Uterus (tissue), 4 donors: Measurements from ENCODE around the gene RANBP17. TPM values are rescaled to one million over a fixed set of nuclear protein-coding genes. Genes with fewer than 3 reads are reported as not detected.

Source experiments
- DNase-seq, 2 donors: peaks; one replicate each; pipeline ENCODE4 v3.0.0-alpha.2; 2019 to 2020
- H3K27ac ChIP-seq, 2 donors: fragments of 200-600 bp; sonication (generic); 1 replicate in 1 of 2; 2 replicates in 1 of 2; pipeline ENCODE4 v1.5.1; 2016 to 2018
- H3K27me3 ChIP-seq, 2 donors: fragments of 200-600 bp; sonication (generic); one replicate each; pipeline ENCODE4 v1.5.1; 2018 to 2019; ENCODE audit warnings: control low read depth in 1 of 2
- H3K36me3 ChIP-seq, 2 donors: fragments of 200-600 bp; sonication (generic); one replicate each; pipeline ENCODE4 v1.5.1; 2019; ENCODE audit warnings: control low read depth in 1 of 2
- H3K4me1 ChIP-seq, 2 donors: fragments of 200-600 bp; sonication (generic); one replicate each; pipeline ENCODE4 v1.5.1; 2018 to 2019; ENCODE audit warnings: control low read depth in 1 of 2
- H3K4me3 ChIP-seq, 2 donors: fragments of 200-600 bp; sonication (generic); 1 replicate in 1 of 2; 2 replicates in 1 of 2; pipeline ENCODE4 v1.5.1; 2018 to 2019; ENCODE audit warnings: mild to moderate bottlenecking in 1 of 2
- H3K9me3 ChIP-seq, 2 donors: fragments of 200-600 bp; sonication (generic); one replicate each; pipeline ENCODE4 v1.5.1; 2019; ENCODE audit warnings: control low read depth in 1 of 2
- CTCF ChIP-seq, 4 experiments: fragments of 200-600 bp in 2 of 4; fragments of 450-650 bp in 2 of 4; sonication (generic) in 2 of 4; IDR thresholded peaks; one replicate each; pipeline ENCODE4 v1.5.1; 2016 to 2019; ENCODE audit warnings: antibody characterized with exemption in 4 of 4, mild to moderate bottlenecking in 2 of 4, moderate library complexity in 1 of 4
- POLR2A ChIP-seq, 2 donors: fragments of 450-650 bp; IDR thresholded peaks; one replicate each; pipeline ENCODE4 v1.6.1; 2016; ENCODE audit warnings: antibody characterized with exemption in 2 of 2, mild to moderate bottlenecking in 1 of 2, moderate library complexity in 1 of 2
- intact Hi-C: fragments of 100-400 bp; cut with DNase I; formaldehyde crosslinking; loops from one replicate; pipeline ENCODE4 v1.15.1; 2023; ENCODE audit warnings: low total_unique reads
- total RNA-seq, 4 donors: library from RNA; depleted of rRNA in 3 of 4; stranded (reverse); fragments of >200 nt in 3 of 4; gene quantifications; one replicate each; pipeline versions ENCODE4 v1.1.0 to v1.2.4, GENCODE V29; 2014 to 2023
- donor health status: DM: yes; HTN: yes; CAD: no.

Gene RANBP17
- total RNA-seq, 4 donors from 2014 or later = 1.8 to 72.8 (median 7.6) TPM

GRCh38 chr5:170854566-170854965 lies 7.3 kb upstream of the RANBP17 start:
- Histone ChIP-seq H3K9me3 (peaks cover 0 to 3% of the 10 kb centered on the region in 2 donors), H3K27ac (no peak overlapping the region), H3K36me3 (no peaks in the 10 kb centered on the region), H3K27me3 (no peaks in the 10 kb centered on the region), H3K4me1 (no peaks in the 10 kb centered on the region), H3K4me3 (no peak overlapping the region)
- TF ChIP-seq CTCF (IDR thresholded peaks at IDR 0.05) (no peak), POLR2A (IDR thresholded peaks at IDR 0.05) (no peak)
- DNase-seq = no peak
- intact Hi-C loops = no loop called here

- H3K27ac ChIP-seq = no peak overlapping the region
- intact Hi-C loops = no loop called here
- TF ChIP-seq CTCF (IDR thresholded peaks at IDR 0.05) = no peak
- TF ChIP-seq POLR2A (IDR thresholded peaks at IDR 0.05) = no peak
- DNase-seq = no peak
- no peaks in the 10 kb centered on the region for H3K36me3 ChIP-seq
- H3K9me3 ChIP-seq = peaks cover 0 to 13% of the 10 kb centered on the region in 2 donors
- H3K4me1 ChIP-seq = no peaks in the 10 kb centered on the region
- no peak overlapping the region for H3K4me3 ChIP-seq
- no peaks in the 10 kb centered on the region for H3K27me3 ChIP-seq
Measured at GRCh38 chr5:170857066-170857465, 4.8 kb upstream of the RANBP17 start.

DNA sequence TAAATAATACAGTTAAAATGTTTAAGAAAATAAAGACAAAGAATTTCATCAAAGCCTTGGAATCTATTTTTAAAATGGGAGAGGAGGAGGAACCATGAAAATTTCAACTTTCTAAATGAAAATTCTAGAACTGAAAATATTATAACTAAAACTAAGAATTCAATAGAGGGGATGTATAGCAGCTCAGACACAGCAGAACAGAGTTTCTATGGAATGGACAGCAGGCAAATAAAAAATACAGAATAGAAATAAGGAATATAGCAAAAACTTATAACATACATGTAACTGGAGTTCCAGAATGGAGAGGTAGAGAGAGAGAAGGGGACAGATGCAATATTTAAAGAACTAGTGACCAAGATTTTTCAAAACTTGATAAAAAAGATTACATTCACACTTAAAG lies 1.4 kb upstream of the RANBP17 start:
- peaks cover 0 to 13% of the 10 kb centered on the region in 2 donors for H3K9me3 ChIP-seq
- no peaks in the 10 kb centered on the region for H3K4me1 ChIP-seq
- no peaks in the 10 kb centered on the region for H3K27me3 ChIP-seq
- DNase-seq = no peak
- intact Hi-C loops = no loop called here
- H3K4me3 ChIP-seq = no peak overlapping the region
- no peaks in the 10 kb centered on the region for H3K36me3 ChIP-seq
- H3K27ac ChIP-seq = no peak overlapping the region
- TF ChIP-seq POLR2A (IDR thresholded peaks at IDR 0.05) (no peak), CTCF (IDR thresholded peaks at IDR 0.05) (no peak)

DNA sequence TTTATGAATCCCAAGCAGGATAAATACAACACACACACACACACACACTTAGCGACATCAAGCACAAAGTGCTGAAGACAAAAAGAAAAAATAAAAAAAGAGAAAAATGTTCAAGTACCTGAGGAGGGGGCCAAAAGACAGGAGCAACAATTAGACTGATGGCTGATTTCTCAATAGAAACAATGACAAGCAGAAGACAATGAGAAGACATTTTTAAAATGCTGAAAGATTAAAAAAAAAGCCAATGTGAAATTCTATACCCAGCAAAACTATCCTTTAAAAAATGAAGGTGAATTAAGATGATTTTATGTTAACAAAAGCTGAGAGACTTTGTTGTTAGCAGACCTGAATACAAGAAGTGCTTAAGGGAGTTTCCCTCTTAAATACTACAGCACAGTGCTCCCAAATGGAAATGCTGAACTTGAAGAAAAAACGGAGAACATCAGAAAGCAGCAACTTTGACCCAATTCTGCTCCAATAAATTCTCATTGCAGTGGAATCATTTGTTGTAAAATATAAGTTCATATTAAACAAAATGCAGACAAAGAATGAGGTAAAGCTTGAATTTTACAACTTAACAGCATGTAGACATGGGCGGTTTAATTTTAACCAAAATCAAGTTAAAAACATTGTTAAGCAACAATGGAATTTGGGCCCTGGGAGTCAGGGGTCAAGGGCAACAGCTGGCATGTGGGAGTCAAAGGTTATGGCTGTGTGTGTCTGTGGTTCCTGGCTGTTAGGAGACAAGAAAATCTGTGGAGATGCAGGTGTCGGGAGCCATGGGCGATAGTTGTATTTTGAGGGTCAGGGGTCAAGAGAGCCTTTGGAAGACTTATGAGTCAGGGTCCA lies 776 bp upstream of the RANBP17 start:
- no peak for TF ChIP-seq POLR2A (IDR thresholded peaks at IDR 0.05)
- H3K9me3 ChIP-seq = peaks cover 0 to 13% of the 10 kb centered on the region in 2 donors
- no peaks in the 10 kb centered on the region for H3K27me3 ChIP-seq
- intact Hi-C loops = no loop called here
- DNase-seq = no peak
- no peak overlapping the region for H3K27ac ChIP-seq
- no peaks in the 10 kb centered on the region for H3K36me3 ChIP-seq
- no peak overlapping the region for H3K4me3 ChIP-seq
- H3K4me1 ChIP-seq = no peaks in the 10 kb centered on the region

- Histone ChIP-seq H3K36me3 (no peaks in the 10 kb centered on the region), H3K9me3 (peaks cover 0 to 13% of the 10 kb centered on the region in 2 donors), H3K27ac (no peak overlapping the region), H3K27me3 (no peaks in the 10 kb centered on the region), H3K4me1 (no peaks in the 10 kb centered on the region), H3K4me3 (peak overlapping the region in 1 of 2 donors; percentile 50)
- intact Hi-C loops = no loop called here
- no peak for TF ChIP-seq CTCF (IDR thresholded peaks at IDR 0.05)
- no peak for TF ChIP-seq POLR2A (IDR thresholded peaks at IDR 0.05)
- no peak for DNase-seq
Measured at GRCh38 chr5:170861667-170861916, 226 bp upstream of the RANBP17 start.
